GM23248 (cell line): ENCODE results near the gene IGFBP3. TPM values are rescaled to one million over a fixed set of nuclear protein-coding genes. Genes with fewer than 3 reads are reported as not detected.

ENCODE experiments used
- DNase-seq: peaks from one replicate; pipeline ENCODE4 v3.0.0-alpha.2; 2015
- H2AFZ ChIP-seq: fragments of 200-600 bp; sonication (generic); 2 replicates; pipeline ENCODE4 v1.6.1; 2016; ENCODE audit warnings: antibody characterized with exemption
- H3F3A ChIP-seq: fragments of 200-600 bp; sonication (generic); 2 replicates; pipeline ENCODE4 v1.6.1; 2016; ENCODE audit warnings: mild to moderate bottlenecking, antibody characterized with exemption, mixed run types; ENCODE audit not compliant: insufficient read depth
- H3K27ac ChIP-seq: fragments of 200-600 bp; sonication (generic); 2 replicates; pipeline ENCODE4 v1.5.1; 2016; ENCODE audit warnings: mild to moderate bottlenecking
- H3K27me3 ChIP-seq: fragments of 200-600 bp; sonication (generic); replicated peaks from 2 replicates; pipeline ENCODE4 v1.6.1; 2016; ENCODE audit warnings: mild to moderate bottlenecking; ENCODE audit not compliant: insufficient read depth
- H3K36me3 ChIP-seq: fragments of 200-600 bp; sonication (generic); 2 replicates; pipeline ENCODE4 v1.6.1; 2016; ENCODE audit warnings: low read depth, mild to moderate bottlenecking
- H3K4me1 ChIP-seq: fragments of 200-600 bp; sonication (generic); 2 replicates; pipeline ENCODE4 v1.6.1; 2016; ENCODE audit warnings: mild to moderate bottlenecking; ENCODE audit not compliant: insufficient read depth
- H3K4me2 ChIP-seq: fragments of 200-600 bp; sonication (generic); one replicate; pipeline ENCODE4 v1.6.1; 2016; ENCODE audit warnings: mild to moderate bottlenecking; ENCODE audit not compliant: unreplicated experiment
- H3K4me3 ChIP-seq: fragments of 200-600 bp; sonication (generic); 2 replicates; pipeline ENCODE4 v1.5.1; 2016; ENCODE audit warnings: mild to moderate bottlenecking
- H3K79me2 ChIP-seq: fragments of 200-600 bp; sonication (generic); 2 replicates; pipeline ENCODE4 v1.6.1; 2016; ENCODE audit warnings: mild to moderate bottlenecking; ENCODE audit not compliant: insufficient read depth
- H3K9ac ChIP-seq: fragments of 200-600 bp; sonication (generic); 2 replicates; pipeline ENCODE4 v1.6.1; 2016; ENCODE audit warnings: mild to moderate bottlenecking
- H3K9me2 ChIP-seq: fragments of 200-600 bp; sonication (generic); 2 replicates; pipeline ENCODE4 v1.6.1; 2016; ENCODE audit warnings: mixed run types, mild to moderate bottlenecking, moderate library complexity; ENCODE audit not compliant: insufficient read depth
- H3K9me3 ChIP-seq: fragments of 200-600 bp; sonication (generic); one replicate; pipeline ENCODE4 v1.6.1; 2017; ENCODE audit warnings: low read depth
- H4K20me1 ChIP-seq: fragments of 200-600 bp; sonication (generic); 2 replicates; pipeline ENCODE4 v1.6.0; 2016; ENCODE audit not compliant: insufficient read depth
- EZH2 ChIP-seq: fragments of 200-600 bp; sonication (generic); IDR thresholded peaks from 2 replicates; pipeline ENCODE4 v1.6.1; 2018; ENCODE audit warnings: antibody characterized with exemption, mild to moderate bottlenecking; ENCODE audit not compliant: insufficient read depth, poor library complexity, severe bottlenecking
- EZH2phosphoT487 ChIP-seq: fragments of 200-600 bp; sonication (generic); IDR thresholded peaks from 2 replicates; pipeline ENCODE4 v1.6.1; 2018; ENCODE audit warnings: antibody characterized with exemption, moderate library complexity, mild to moderate bottlenecking, low read depth; ENCODE audit not compliant: insufficient read depth
- WGBS, 2 experiments: methylation state at CpG; one replicate each; pipeline ENCODE4 v1.1.6; 2015 to 2017; ENCODE audit warnings: low lambda C conversion rate in 2 of 2, low coverage in 1 of 2; ENCODE audit errors: missing lambda C conversion rate in 2 of 2; 5-methylcytosine and 5-hydroxymethylcytosine counted together
- in situ Hi-C: fragments of 300-500 bp; cut with MboI; formaldehyde crosslinking; loops from 2 replicates; pipeline ENCODE4 v1.15.0; 2020
- polyA plus RNA-seq: library from polyadenylated mRNA; unstranded; fragments of >200 nt; fragmentation: Nextera tagmentation; extraction: Ambion mirVana; gene quantifications from 2 replicates; pipeline ENCODE4 v1.2.1, GENCODE V29; 2016
- total RNA-seq: library from RNA; depleted of rRNA; stranded (reverse); fragments of >200 nt; shearing (Covaris generic); gene quantifications from 2 replicates; pipeline ENCODE4 v1.2.3, GENCODE V29; 2014

IGFBP3 gene
- total and polyA plus RNA-seq, 2 experiments from 2014 or later: 17,437 to 29,310 TPM

GRCh38 chr7:45897042-45897690 is 23.9 kb downstream of the IGFBP3 start:
- peak; percentile 82 for DNase-seq
- no peak overlapping the region for H3K27ac ChIP-seq

GRCh38 chr7:45894665-45895062 is 26.4 kb downstream of the IGFBP3 start:
- Histone ChIP-seq H3K9ac (no peak overlapping the region), H3K9me3 (no peaks in the 10 kb centered on the region), H3K4me3 (no peak overlapping the region), H3K27ac (no peak overlapping the region), H3K4me2 (no peak overlapping the region), H4K20me1 (no peaks in the 10 kb centered on the region), H3K36me3 (no peaks in the 10 kb centered on the region), H3K9me2 (no peaks in the 10 kb centered on the region), H3F3A (peaks cover 10% of the 10 kb centered on the region; the same call in 1 of the 2 replicates), H3K4me1 (peaks cover 14% of the 10 kb centered on the region), H3K27me3 (no peaks in the 10 kb centered on the region; the same call in 1 of the 2 replicates), H3K79me2 (no peaks in the 10 kb centered on the region), H2AFZ (no peak overlapping the region)
- in situ Hi-C loops: loop anchor here (25.0 kb wide), 1 partner anchor 1918 kb away; no protein-coding TSS in a partner anchor
- no peak for DNase-seq
- TF ChIP-seq EZH2phosphoT487: no peak
- no peak for TF ChIP-seq EZH2

More at GRCh38 chr7:45897042-45897690, 23.9 kb downstream of the IGFBP3 start:
- H3K9me3 ChIP-seq: no peaks in the 10 kb centered on the region
- no peak overlapping the region for H3K4me3 ChIP-seq
- no peaks in the 10 kb centered on the region for H3K36me3 ChIP-seq
- in situ Hi-C loops: loop anchor here (25.0 kb wide), 1 partner anchor 1915 kb away; no protein-coding TSS in a partner anchor
- no peak overlapping the region for H3K9ac ChIP-seq
- peaks cover 7% of the 10 kb centered on the region; the same call in 1 of the 2 replicates for H3F3A ChIP-seq
- no peaks in the 10 kb centered on the region; the same call in 1 of the 2 replicates for H3K27me3 ChIP-seq
- TF ChIP-seq EZH2 (no peak), EZH2phosphoT487 (no peak)
- peak overlapping the region; percentile 9 for H3K4me2 ChIP-seq
- 57 to 84% methylated on average over 1 of the region's 1 CpG for WGBS, 2 experiments
- no peaks in the 10 kb centered on the region for H4K20me1 ChIP-seq
- H2AFZ ChIP-seq: no peak overlapping the region
- H3K4me1 ChIP-seq: peaks cover 14% of the 10 kb centered on the region
- H3K9me2 ChIP-seq: no peaks in the 10 kb centered on the region
- no peaks in the 10 kb centered on the region for H3K79me2 ChIP-seq

- H4K20me1 ChIP-seq: no peaks in the 10 kb centered on the region
- H3K36me3 ChIP-seq: no peaks in the 10 kb centered on the region
- H3K27me3 ChIP-seq: no peaks in the 10 kb centered on the region
- peaks cover 14% of the 10 kb centered on the region for H3K4me1 ChIP-seq
- TF ChIP-seq EZH2phosphoT487 (no peak), EZH2 (no peak)
- in situ Hi-C loops: loop anchor here (25.0 kb wide), 1 partner anchor 1918 kb away; no protein-coding TSS in a partner anchor
- no peak overlapping the region for H3K9ac ChIP-seq
- H3K79me2 ChIP-seq: no peaks in the 10 kb centered on the region
- no peak overlapping the region for H3K27ac ChIP-seq
- H3K4me2 ChIP-seq: no peak overlapping the region
- DNase-seq: no peak
- WGBS, 2 experiments: 62 to 70% methylated on average over 4 of the region's 4 CpGs
- H3K9me3 ChIP-seq: no peaks in the 10 kb centered on the region
- no peak overlapping the region for H2AFZ ChIP-seq
- no peaks in the 10 kb centered on the region for H3K9me2 ChIP-seq
- no peak overlapping the region for H3K4me3 ChIP-seq
- H3F3A ChIP-seq: peaks cover 15% of the 10 kb centered on the region; the same call in 1 of the 2 replicates
These were observed 26.9 kb downstream of the IGFBP3 start for GRCh38 chr7:45893996-45894664.

- no peak overlapping the region for H3K4me3 ChIP-seq
- H2AFZ ChIP-seq: no peak overlapping the region
- DNase-seq: no peak
- H3K4me2 ChIP-seq: no peak overlapping the region
- no peak overlapping the region for H3K27ac ChIP-seq
- H3K9me3 ChIP-seq: no peaks in the 10 kb centered on the region
- H3K9ac ChIP-seq: no peak overlapping the region
- no peaks in the 10 kb centered on the region for H3K27me3 ChIP-seq
- in situ Hi-C loops: loop anchor here (25.0 kb wide), 1 partner anchor 1919 kb away; no protein-coding TSS in a partner anchor
- no peaks in the 10 kb centered on the region for H4K20me1 ChIP-seq
- no peaks in the 10 kb centered on the region for H3K9me2 ChIP-seq
- H3F3A ChIP-seq: peaks cover 15% of the 10 kb centered on the region; the same call in 1 of the 2 replicates
- peaks cover 12% of the 10 kb centered on the region for H3K4me1 ChIP-seq
- no peaks in the 10 kb centered on the region for H3K36me3 ChIP-seq
- TF ChIP-seq EZH2phosphoT487 (no peak), EZH2 (no peak)
- WGBS, 2 experiments: 82 to 89% methylated on average over 5 of the region's 5 CpGs
- H3K79me2 ChIP-seq: no peaks in the 10 kb centered on the region
These were observed 27.6 kb downstream of the IGFBP3 start for GRCh38 chr7:45893374-45893995.
